ENCODE results near the gene SLC39A6.

- no peak for TF ChIP-seq EZH2 (IDR thresholded peaks at IDR 0.05)
- no peak for TF ChIP-seq POLR2AphosphoS5 (IDR thresholded peaks at IDR 0.05; ENCODE audit: borderline replicate concordance, low read depth, low read length)
- TF ChIP-seq FOXP2 (optimal IDR thresholded peaks at IDR 0.05; ENCODE audit: control extremely low read depth, extremely low read length, insufficient read depth), result no peak
Observed at GRCh38 chr18:36086186-36086585, 43.0 kb downstream of the SLC39A6 start.

Data from SK-N-MC (cell line).